HTERT RPE-1 (cell line): ENCODE results near the gene DHRS4L2.
"Not testable (repeated sequence)": the region's sequence is repeated elsewhere in the genome, so short reads cannot be mapped to it uniquely, and the experiment has no call there.

Experiments
- in situ Hi-C: fragments of 300-500 bp; cut with MboI; formaldehyde crosslinking; loops from 4 replicates; pipeline ENCODE4 v1.14.3; 2020; ENCODE audit warnings: low sequenced_read_pairs

DHRS4L2 gene

GRCh38 chr14:24013654-24014514, 25.2 kb downstream of the DHRS4L2 start:
- in situ Hi-C loops, result no loop called here

- in situ Hi-C loops, result not testable (repeated sequence)
These were observed 27.0 kb downstream of the DHRS4L2 start for GRCh38 chr14:24015745-24016144.

DNA sequence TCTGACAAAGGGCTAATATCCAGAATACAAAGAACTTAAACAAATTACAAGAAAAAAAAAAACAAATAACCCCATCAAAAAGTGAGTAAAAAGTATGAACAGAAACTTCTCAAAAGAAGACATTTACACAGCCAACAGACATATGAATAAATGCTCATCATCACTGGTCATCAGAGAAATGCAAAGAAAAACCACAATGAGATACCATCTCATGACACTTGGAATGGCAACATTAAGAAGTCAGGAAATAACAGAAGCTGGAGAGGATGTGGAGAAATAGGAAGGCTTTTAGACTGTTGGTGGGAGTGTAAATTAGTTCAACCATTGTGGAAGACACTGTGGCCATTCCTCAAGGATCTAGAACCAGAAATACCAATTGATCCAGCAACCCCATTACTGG, 30.2 kb downstream of the DHRS4L2 start:
- in situ Hi-C loops, result not testable (repeated sequence)

- in situ Hi-C loops, result not testable (repeated sequence)
These were observed 31.2 kb downstream of the DHRS4L2 start for GRCh38 chr14:24019944-24020343.

DNA sequence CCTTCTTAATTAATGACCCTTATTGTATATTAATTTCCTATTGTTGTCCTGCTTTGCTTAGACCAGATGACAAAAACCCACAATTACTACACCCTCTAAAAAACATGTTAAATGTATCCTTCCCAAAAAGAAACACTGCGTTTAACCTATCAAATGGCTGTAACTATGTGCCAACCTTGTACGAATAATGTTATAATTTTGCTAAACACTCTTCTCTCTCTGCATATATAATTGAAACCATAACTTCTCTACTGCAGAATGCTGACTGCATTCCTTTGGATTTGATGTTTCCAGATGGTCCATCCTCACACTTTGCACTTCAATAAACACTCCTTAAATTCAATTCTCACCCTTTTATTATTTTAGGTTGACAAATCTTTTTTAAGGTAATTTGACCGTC, 31.8 kb downstream of the DHRS4L2 start:
- in situ Hi-C loops, result not testable (repeated sequence)

DNA sequence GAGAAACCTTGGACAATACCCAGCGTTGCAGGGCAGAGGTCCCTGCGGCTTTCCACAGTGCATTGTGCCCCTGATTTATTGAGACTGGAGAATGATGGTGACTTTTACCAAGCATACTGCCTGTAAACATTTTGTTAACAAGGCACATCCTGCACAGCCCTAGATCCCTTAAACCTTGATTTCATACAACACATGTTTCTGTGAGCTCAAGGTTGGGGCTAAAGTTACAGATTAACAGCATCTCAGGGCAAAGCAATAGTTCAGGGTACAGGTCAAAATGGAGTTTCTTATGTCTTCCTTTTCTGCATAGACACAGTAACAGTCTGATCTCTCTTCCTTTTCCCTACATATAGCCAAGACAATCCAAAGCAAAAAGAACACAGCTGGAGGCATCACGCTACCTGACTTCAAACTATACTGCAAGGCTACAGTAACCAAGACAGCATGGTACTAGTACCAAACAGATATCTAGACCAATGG, 36.2 kb downstream of the DHRS4L2 start:
- in situ Hi-C loops, result not testable (repeated sequence)

GRCh38 chr14:24029687-24030086, 41.0 kb downstream of the DHRS4L2 start:
- in situ Hi-C loops, result not testable (repeated sequence)

GRCh38 chr14:24031331-24031730, 42.6 kb downstream of the DHRS4L2 start:
- in situ Hi-C loops, result not testable (repeated sequence)

DNA sequence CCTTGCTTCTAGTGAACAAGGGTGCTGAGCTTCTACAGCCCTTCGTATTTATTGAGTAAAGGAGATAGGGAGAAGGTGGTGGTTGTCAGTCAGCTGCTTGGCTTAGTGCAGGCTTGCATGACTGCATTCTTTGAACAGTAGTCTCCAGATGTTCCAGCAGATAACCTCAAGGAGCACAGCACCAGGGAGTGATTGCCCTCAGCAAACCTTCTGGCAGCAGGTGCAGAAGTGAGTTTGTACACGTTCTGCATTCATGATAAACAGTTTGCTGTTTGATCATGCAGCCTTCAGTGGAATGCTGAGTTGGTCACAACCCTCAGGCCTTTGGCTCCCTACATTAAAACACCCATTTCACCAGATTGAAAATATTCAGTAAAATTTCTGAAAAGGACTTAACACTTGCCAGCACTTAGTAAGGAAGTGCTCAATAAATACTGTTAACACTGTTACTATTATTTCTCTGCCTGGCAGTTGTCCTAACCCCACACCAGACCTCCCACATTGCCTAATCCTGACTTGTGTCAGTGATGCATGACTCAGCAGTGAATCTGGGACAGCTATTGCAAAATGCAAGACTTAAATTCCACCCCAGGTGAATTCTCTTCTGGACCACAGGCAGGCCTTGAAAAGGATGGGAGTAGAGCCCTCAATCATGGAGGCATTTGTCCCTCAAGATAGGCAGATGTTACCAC, 44.1 kb downstream of the DHRS4L2 start:
- in situ Hi-C loops, result no loop called here

DNA sequence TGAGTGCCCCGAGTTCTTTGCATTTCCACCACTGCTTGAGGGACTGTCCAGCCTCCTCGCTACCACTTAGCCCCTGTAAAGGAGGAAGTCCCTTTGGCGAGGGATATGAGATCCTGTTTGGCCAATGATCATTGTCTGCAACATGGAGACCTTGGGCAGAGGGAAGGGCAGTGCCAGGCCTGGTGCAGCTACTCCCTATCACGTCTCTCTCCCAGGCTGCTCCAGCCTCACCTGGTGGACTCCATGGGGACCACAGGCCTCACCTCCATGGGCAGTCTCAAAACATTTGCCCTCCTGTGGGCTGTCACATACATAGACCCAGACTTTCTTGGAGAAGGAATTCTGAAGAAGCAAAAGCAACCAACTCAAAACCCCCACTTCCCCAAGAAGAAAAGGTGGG, 47.0 kb downstream of the DHRS4L2 start:
- in situ Hi-C loops, result not testable (repeated sequence)

DNA sequence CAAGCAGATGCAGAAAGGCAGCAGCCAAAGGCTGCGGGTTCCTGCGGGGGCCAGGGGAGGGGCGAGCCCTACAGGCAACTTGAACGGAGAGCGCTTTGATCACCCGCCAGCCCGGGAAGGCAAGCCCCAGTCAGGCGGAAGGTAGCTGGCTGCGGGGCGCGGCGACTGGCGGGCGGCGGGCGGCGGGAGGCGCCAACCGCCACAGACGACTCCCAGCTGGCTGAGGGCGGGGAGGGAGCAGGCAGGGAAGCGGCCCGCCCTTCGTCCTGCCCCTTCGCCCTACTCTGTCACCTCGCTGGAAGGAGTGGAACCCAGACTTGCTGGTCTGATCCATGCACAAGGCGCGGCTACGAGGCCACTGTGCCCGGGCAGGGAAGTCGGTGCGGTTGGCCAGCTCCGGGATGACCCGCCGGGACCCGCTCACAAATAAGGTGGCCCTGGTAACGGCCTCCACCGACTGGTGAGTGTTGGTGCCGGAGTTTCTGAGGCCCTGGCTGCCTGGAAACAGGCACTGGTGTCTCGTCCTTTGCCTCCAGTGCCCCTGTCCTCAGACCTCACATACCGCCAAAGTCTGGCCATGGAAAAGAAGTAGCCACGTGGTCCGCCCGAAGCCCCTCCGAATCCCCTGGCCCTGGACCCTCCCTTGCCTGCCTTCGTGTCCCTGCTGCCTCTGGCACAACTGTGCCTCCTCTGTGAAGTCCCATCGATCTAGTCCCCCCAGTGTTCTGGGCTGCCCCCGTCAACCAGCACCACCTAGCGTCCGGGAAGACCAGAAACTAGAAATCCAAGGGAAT, 47.6 kb downstream of the DHRS4L2 start:
- in situ Hi-C loops, result no loop called here

GRCh38 chr14:24036963-24037657, 48.4 kb downstream of the DHRS4L2 start:
- in situ Hi-C loops, result not testable (repeated sequence)

DNA sequence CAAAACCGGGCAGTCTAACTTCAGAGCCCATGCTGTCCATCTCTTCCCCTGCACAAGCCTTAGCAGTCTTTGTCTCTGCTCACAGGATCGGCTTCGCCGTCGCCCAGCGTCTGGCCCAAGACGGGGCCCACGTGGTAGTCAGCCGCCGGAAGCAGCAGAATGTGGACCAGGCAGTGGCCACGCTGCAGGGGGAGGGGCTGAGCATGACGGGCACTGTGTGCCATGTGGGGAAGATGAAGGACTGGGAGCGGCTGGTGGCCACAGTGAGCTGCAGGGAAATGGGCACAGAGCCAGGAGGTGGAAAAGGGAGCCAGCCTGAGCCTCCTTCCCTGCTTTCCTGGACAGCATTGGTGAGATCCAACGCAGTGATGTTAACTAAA, 48.9 kb downstream of the DHRS4L2 start:
- in situ Hi-C loops, result no loop called here

GRCh38 chr14:24038686-24039085, 50.0 kb downstream of the DHRS4L2 start:
- in situ Hi-C loops, result no loop called here

- in situ Hi-C loops, result no loop called here
These were observed 52.0 kb downstream of the DHRS4L2 start for GRCh38 chr14:24040692-24041091.

GRCh38 chr14:24042746-24043145, 54.0 kb downstream of the DHRS4L2 start:
- in situ Hi-C loops, result no loop called here

DNA sequence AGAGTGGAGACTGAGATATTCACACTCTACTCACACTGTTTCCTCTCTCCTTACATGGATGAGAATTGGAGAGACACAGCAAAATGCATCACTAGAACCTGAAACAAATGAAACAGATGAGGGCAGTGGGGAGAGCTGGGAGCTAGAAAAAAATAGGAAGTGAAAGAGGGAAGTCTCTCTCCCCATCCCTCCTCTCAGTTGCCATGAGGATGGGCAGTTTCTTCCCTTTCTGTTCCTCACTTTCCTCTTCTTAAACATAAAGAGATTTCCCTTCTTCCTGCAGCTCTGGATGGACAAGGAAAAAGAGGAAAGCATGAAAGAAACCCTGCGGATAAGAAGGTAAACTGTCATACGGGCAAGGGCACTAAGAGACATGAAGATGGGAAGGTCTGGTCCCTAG, 60.3 kb downstream of the DHRS4L2 start:
- in situ Hi-C loops, result not testable (repeated sequence)

- in situ Hi-C loops, result not testable (repeated sequence)
These were observed 62.0 kb downstream of the DHRS4L2 start for GRCh38 chr14:24050753-24051152.

GRCh38 chr14:24051176-24051788, 62.6 kb downstream of the DHRS4L2 start:
- in situ Hi-C loops, result no loop called here
